Mucosa of descending colon (tissue), 3 donors: ENCODE measurements around the gene FLAD1. TPM values are rescaled to one million over a fixed set of nuclear protein-coding genes. Genes with fewer than 3 reads are reported as not detected.

ENCODE experiments used
- ATAC-seq: fragments of 200-7000 bp; cut with Tn5 transposase; one replicate; pipeline ENCODE4 v1.9.1; 2020; ENCODE audit warnings: mild to moderate bottlenecking, moderate library complexity
- DNase-seq, 3 donors: peaks; one replicate each; pipeline ENCODE4 v3.0.0-alpha.2; 2020
- H3K36me3 ChIP-seq: fragments of 200-600 bp; one replicate; pipeline ENCODE4 v1.8.0; 2021; ENCODE audit warnings: low read depth, mild to moderate bottlenecking
- H3K4me1 ChIP-seq: fragments of 200-600 bp; one replicate; pipeline ENCODE4 v1.8.0; 2021; ENCODE audit warnings: low read depth, mild to moderate bottlenecking
- H3K4me3 ChIP-seq: fragments of 200-600 bp; one replicate; pipeline ENCODE4 v1.8.0; 2021; ENCODE audit warnings: mild to moderate bottlenecking
- H3K9me3 ChIP-seq: fragments of 200-600 bp; one replicate; pipeline ENCODE4 v1.8.0; 2021; ENCODE audit warnings: mild to moderate bottlenecking
- CTCF ChIP-seq: fragments of 200-600 bp; IDR thresholded peaks from one replicate; pipeline ENCODE4 v1.8.0; 2022; ENCODE audit warnings: antibody characterized with exemption, mild to moderate bottlenecking
- intact Hi-C, 2 donors: fragments of 100-400 bp; cut with DNase I in 1 of 2; cut with micrococcal nuclease in 1 of 2; formaldehyde crosslinking; loops; one replicate each; pipeline versions ENCODE4 v1.11.0 to v1.11.1; 2022; cut with DNase I, micrococcal nuclease
- long read RNA-seq, 2 donors: library from polyadenylated mRNA; unstranded; transcript quantifications; one replicate each; pipeline ENCODE4 v2.0.0, GENCODE V29; 2019 to 2021
- total RNA-seq, 3 donors: library from RNA; stranded (reverse); fragmentation: NEBNext Ultra II Directional in 2 of 3; extraction: Animal tissue kit (Norgen Biotek cat#: 25700) in 2 of 3; gene quantifications; one replicate each; pipeline versions ENCODE4 v1.2.1 to v1.2.4, GENCODE V29; 2021 to 2023
- donor health status: DM: no; HTN: no; CAD: no; lungs with moderate emphysema.
- donor health status: DM: no; HTN: no; CAD: no.
- donor health status: DM: no; HTN: yes; CAD: no.

The FLAD1 gene
- 10 to 100 TPM; 28.4 to 40.4 (median 31.2) TPM for total RNA-seq
- long read RNA-seq, donor 1, transcript FLAD1-203 (8 exons, 1,730 nt), result major isoform, 12 of 23 reads
- long read RNA-seq, donor 1, partial matches to known transcripts, result 2 of 23 reads
- long read RNA-seq, donor 1, other reads (novel, unspliced or antisense), result 8 of 23 reads
- long read RNA-seq, donor 2, transcript FLAD1-203 (8 exons, 1,730 nt), result major isoform, 10 of 24 reads
- long read RNA-seq, donor 2, partial matches to known transcripts, result 3 of 24 reads
- long read RNA-seq, donor 2, other reads (novel, unspliced or antisense), result 7 of 24 reads

GRCh38 chr1:154982897-154983648 is at the start of gene FLAD1:
TSS of gene FLAD1 (plus strand) at chr1:154983344. CDS start at chr1:154983695, 351 bp downstream.
- no peak for TF ChIP-seq CTCF

GRCh38 chr1:154934358-154934948 is 48.7 kb upstream of the FLAD1 start:
- DNase-seq (no peak), ATAC-seq (no peak)
- no peaks in the 10 kb centered on the region for H3K36me3 ChIP-seq
- no peaks in the 10 kb centered on the region for H3K9me3 ChIP-seq
- peaks cover 17% of the 10 kb centered on the region for H3K4me1 ChIP-seq
- intact Hi-C loops, result no loop called here
- H3K4me3 ChIP-seq, result no peak overlapping the region
- TF ChIP-seq CTCF, result no peak

More at GRCh38 chr1:154982897-154983648, at the start of gene FLAD1:
- H3K4me1 ChIP-seq, result peaks cover 11% of the 10 kb centered on the region
- peak within 1 kb of the TSS; percentile 50 for H3K4me3 ChIP-seq
- no peaks in the 10 kb centered on the region for H3K36me3 ChIP-seq
- ATAC-seq (peak; percentile 99), DNase-seq (peak; percentile 95 to 99 (median 96))
- H3K9me3 ChIP-seq, result no peaks in the 10 kb centered on the region
- intact Hi-C loops, result no loop called here

GRCh38 chr1:154935749-154936554 is 47.2 kb upstream of the FLAD1 start:
- Histone ChIP-seq H3K36me3 (no peaks in the 10 kb centered on the region), H3K4me3 (peak overlapping the region; percentile 38), H3K9me3 (no peaks in the 10 kb centered on the region), H3K4me1 (peaks cover 17% of the 10 kb centered on the region)
- intact Hi-C loops, result no loop called here
- no peak for TF ChIP-seq CTCF
- peak in 1 of 3 donors; percentile 65 for DNase-seq
- ATAC-seq, result no peak

GRCh38 chr1:154936555-154937084 is 46.5 kb upstream of the FLAD1 start, which contains the start of gene PMVK:
TSS of gene PMVK (minus strand) at chr1:154936719. CDS start at chr1:154936685, 34 bp downstream.
- no peak for TF ChIP-seq CTCF
- H3K36me3 ChIP-seq, result no peaks in the 10 kb centered on the region
- ATAC-seq (peak; percentile 88), DNase-seq (peak; percentile 96 to 98 (median 97))
- intact Hi-C loops, result no loop called here
- H3K4me3 ChIP-seq, result peak within 1 kb of the TSS; percentile 38
- H3K9me3 ChIP-seq, result no peaks in the 10 kb centered on the region
- H3K4me1 ChIP-seq, result peaks cover 10% of the 10 kb centered on the region
